ENCODE measurements around the gene ANO3. TPM values are rescaled to one million over a fixed set of nuclear protein-coding genes. Genes with fewer than 3 reads are reported as not detected.

ANO3 gene
- total RNA-seq (2021; fragmentation: NEBNext Ultra II Directional; extraction: Animal tissue kit (Norgen Biotek cat#: 25700)), result not detected in 2 replicates
- polyA plus RNA-seq (2011; rRNA removed), result not detected in 2 replicates
- polyA plus RNA-seq (2011; cell fraction: cytosol; rRNA removed), result 0.01 TPM
- 0.01 TPM for polyA plus RNA-seq (2011; cell fraction: nucleus; rRNA removed)
- polyA plus RNA-seq (2012, experiment 1 of 2), result 0.03 TPM in 1 of 4 replicates, not detected in the others
- not detected for polyA plus RNA-seq (2012, experiment 2 of 2)
- polyA plus RNA-seq (2013, experiment 1 of 2), result 0.04 TPM
- 0.02 TPM for polyA plus RNA-seq (2013, experiment 2 of 2)
- 0.06 and 0.15 TPM in 2 replicates for polyA minus RNA-seq (2011; rRNA and poly(A)+ RNA removed)
- polyA minus RNA-seq (2011; cell fraction: cytosol; rRNA and poly(A)+ RNA removed), result not detected
- not detected for polyA minus RNA-seq (2011; cell fraction: nucleus; rRNA and poly(A)+ RNA removed)
- long read RNA-seq, experiment 1, result 0 reads
- long read RNA-seq, experiment 2, result 0 reads

DNA sequence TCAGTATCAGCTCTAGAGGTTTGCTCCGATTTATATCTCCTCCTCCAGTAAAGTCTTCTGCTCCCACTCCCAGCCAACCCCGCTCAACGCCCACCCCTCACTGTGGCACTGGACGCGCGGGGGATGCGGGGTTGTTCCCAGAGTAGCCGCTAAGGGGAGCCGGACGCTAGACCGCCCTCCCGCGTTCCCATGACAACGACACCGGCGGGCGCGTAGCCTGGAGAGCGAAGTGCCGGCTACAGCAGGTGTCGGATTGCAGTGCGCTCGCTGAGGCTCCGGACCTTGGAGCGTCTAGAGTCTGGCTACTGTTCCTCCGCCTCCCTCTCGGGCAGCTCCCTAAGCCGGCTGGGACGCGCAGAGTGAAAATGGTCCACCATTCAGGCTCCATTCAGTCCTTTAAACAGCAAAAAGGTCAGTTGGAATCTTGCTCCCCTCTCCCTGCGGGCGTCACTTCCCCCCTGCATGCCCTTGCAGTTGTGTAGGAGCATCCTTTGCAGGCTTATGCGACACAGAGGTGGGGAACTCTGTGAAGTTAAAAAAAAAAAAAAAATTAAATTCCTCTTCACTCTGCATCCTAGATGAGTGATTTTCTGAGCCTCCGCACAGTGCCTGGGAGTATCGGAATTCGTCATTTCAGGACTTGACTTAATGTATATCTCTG is at the start of gene ANO3:
Gene ANO3 (plus strand): TSS at position 220 of the 661 bp plus-strand sequence. CDS start 146 bp downstream, at position 366.
- FAIRE-seq (peak; percentile 82), DNase-seq (ENCODE audit: low read depth in 1 of 2, low spot score in 2 of 2) (peak; percentile 88 to 97)
- H4K20me1 ChIP-seq (replicated peaks in 1 of 2; ENCODE audit: control insufficient read depth in 1 of 2, insufficient read depth in 2 of 2, low read length in 2 of 2), result no peaks in the 10 kb centered on the region
- H2BK15ac ChIP-seq (ENCODE audit: low read length), result no peak within 1 kb of the TSS; the same call in 1 of the 2 replicates
- peak within 1 kb of the TSS in 1 of 4 experiments; percentile 18; a peak in 1 of 7 replicates for H3K9ac ChIP-seq (replicated peaks in 1 of 4; ENCODE audit: extremely low read depth in 1 of 4, low read depth in 3 of 4, low read length in 3 of 4)
- peak within 1 kb of the TSS; percentile 26 to 57 (median 36); a peak in 7 of 8 replicates for H3K4me3 ChIP-seq (ENCODE audit: extremely low read depth in 1 of 4, insufficient read depth in 2 of 4, low read depth in 3 of 4, low read length in 4 of 4)
- no peaks in the 10 kb centered on the region for H3K27me3 ChIP-seq (replicated peaks in 1 of 4; ENCODE audit: control insufficient read depth in 3 of 4, extremely low read depth in 1 of 4, insufficient read depth in 3 of 4, low read length in 3 of 4)
- no peaks in the 10 kb centered on the region for H3K9me3 ChIP-seq (ENCODE audit: insufficient read depth in 2 of 2, low read depth in 1 of 2, low read length in 1 of 2)
- H2AK5ac ChIP-seq (ENCODE audit: low read depth, low read length), result no peak within 1 kb of the TSS
- H4K8ac ChIP-seq (ENCODE audit: extremely low read depth, insufficient read depth, low read length), result peak within 1 kb of the TSS; percentile 22; the same call in 1 of the 2 replicates
- no peak within 1 kb of the TSS for H4K5ac ChIP-seq (ENCODE audit: insufficient read length, low read depth, low read length)
- H3K23ac ChIP-seq (ENCODE audit: insufficient read length), result no peak within 1 kb of the TSS
- no peak within 1 kb of the TSS for H4K91ac ChIP-seq (replicated peaks; ENCODE audit: insufficient read length, low read length)
- H3K56ac ChIP-seq (replicated peaks; ENCODE audit: insufficient read length, low read depth, low read length), result no peak within 1 kb of the TSS
- H3K14ac ChIP-seq (ENCODE audit: insufficient read length), result no peak within 1 kb of the TSS
- WGBS, 2 experiments (ENCODE audit: extremely low coverage in 1 of 2, insufficient coverage in 1 of 2, insufficient read length in 1 of 2, insufficient replicate concordance in 2 of 2, low coverage in 1 of 2, low lambda C conversion rate in 2 of 2, missing lambda C conversion rate in 1 of 2), result 10% methylated on average over 27 of the region's 36 CpGs; no CpG with 5 or more reads in 1 of the 2 experiments
- peak within 1 kb of the TSS; percentile 34; the same call in 1 of the 2 replicates for H3K18ac ChIP-seq (ENCODE audit: extremely low read depth, low read length)
- no peaks in the 10 kb centered on the region for H3K23me2 ChIP-seq (ENCODE audit: low read depth, low read length)
- H2BK5ac ChIP-seq (ENCODE audit: low read depth, low read length), result no peak within 1 kb of the TSS
- H3K36me3 ChIP-seq (ENCODE audit: control insufficient read depth in 2 of 4, insufficient read depth in 4 of 4, low read length in 3 of 4), result no peaks in the 10 kb centered on the region
- H3K4ac ChIP-seq (replicated peaks; ENCODE audit: insufficient read length, low read depth, low read length), result no peak within 1 kb of the TSS
- no peaks in the 10 kb centered on the region for H3K79me1 ChIP-seq (ENCODE audit: low read depth, low read length)
- no peak within 1 kb of the TSS for H2BK120ac ChIP-seq (replicated peaks; ENCODE audit: low read depth, low read length)
- H2BK12ac ChIP-seq (ENCODE audit: low read depth, low read length), result no peak within 1 kb of the TSS
- CTCF ChIA-PET (ENCODE audit: partially characterized antibody), result interaction anchor here (0.5 to 2.8 kb wide), 10 partner anchors 9 to 192 kb away, joined by 3 to 9 read pairs (median 3); no protein-coding TSS in a partner anchor
- no peak within 1 kb of the TSS for H3K27ac ChIP-seq (ENCODE audit: low read depth, low read length)
- no peaks in the 10 kb centered on the region for H3K79me2 ChIP-seq (ENCODE audit: control insufficient read depth in 1 of 2, insufficient read depth in 2 of 2, low read length in 2 of 2)
- POLR2A ChIA-PET (ENCODE audit: partially characterized antibody), result interaction anchor here (1.4 kb wide), 1 partner anchor 13 kb away, joined by 3 read pairs; no protein-coding TSS in a partner anchor
- peak within 1 kb of the TSS; percentile 68 to 82 for H3K4me2 ChIP-seq (ENCODE audit: insufficient read depth in 1 of 2, low read depth in 2 of 2, low read length in 2 of 2)
- peak within 1 kb of the TSS; percentile 86 for H2AFZ ChIP-seq (ENCODE audit: low read length)
- no peak within 1 kb of the TSS for H2BK20ac ChIP-seq (ENCODE audit: low read length)
- peaks cover 0 to 7% (median 3%) of the 10 kb centered on the region in 4 experiments; a peak in 3 of 7 replicates for H3K4me1 ChIP-seq (replicated peaks in 1 of 4; ENCODE audit: control insufficient read depth in 3 of 4, insufficient read depth in 4 of 4, low read length in 3 of 4)
- TF ChIP-seq GABPA (IDR thresholded peaks at IDR 0.05; ENCODE audit: borderline replicate concordance, insufficient read depth, low read length) (no peak), BRCA1 (IDR thresholded peaks at IDR 0.05; ENCODE audit: low read depth, low read length) (no peak), SAP30 (IDR thresholded peaks at IDR 0.05; ENCODE audit: insufficient read depth, insufficient replicate concordance, low read length) (no peak), CBX8 (IDR thresholded peaks at IDR 0.05; ENCODE audit: borderline replicate concordance, low read depth, low read length) (no peak), SIRT6 (IDR thresholded peaks at IDR 0.05; ENCODE audit: low read length) (no peak), POU5F1 (IDR thresholded peaks at IDR 0.05; ENCODE audit: low read depth, low read length) (no peak), SRF (IDR thresholded peaks at IDR 0.05; ENCODE audit: low read depth, low read length) (peak; percentile 18; the same call in 1 of the 2 replicates), KDM5A (IDR thresholded peaks at IDR 0.05; ENCODE audit: low read length) (no peak), MAFK (IDR thresholded peaks at IDR 0.05; ENCODE audit: low read depth, low read length) (no peak)
- TF ChIP-seq, protein P1, sequence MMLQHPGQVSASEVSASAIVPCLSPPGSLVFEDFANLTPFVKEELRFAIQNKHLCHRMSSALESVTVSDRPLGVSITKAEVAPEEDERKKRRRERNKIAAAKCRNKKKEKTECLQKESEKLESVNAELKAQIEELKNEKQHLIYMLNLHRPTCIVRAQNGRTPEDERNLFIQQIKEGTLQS (IDR thresholded peaks at IDR 0.05; ENCODE audit: insufficient read depth, low read depth, low read length), result no peak
